HUES6 (cell line): Measurements from ENCODE around the gene KRTAP4-8.
"Not testable (repeated sequence)": the region's sequence is repeated elsewhere in the genome, so short reads cannot be mapped to it uniquely, and the experiment has no call there.

Source experiments
- H3K27ac ChIP-seq: 2 replicates; pipeline ENCODE4 v1.7.0; 2013; ENCODE audit warnings: low read depth, mild to moderate bottlenecking, low read length, inconsistent platforms
- H3K27me3 ChIP-seq: 2 replicates; pipeline ENCODE4 v1.6.1; 2013; ENCODE audit warnings: low read length; ENCODE audit not compliant: control insufficient read depth, insufficient read depth
- H3K36me3 ChIP-seq: 2 replicates; pipeline ENCODE4 v1.6.1; 2013; ENCODE audit warnings: low read length; ENCODE audit not compliant: control insufficient read depth, insufficient read depth
- H3K4me1 ChIP-seq: 2 replicates; pipeline ENCODE4 v1.6.1; 2013; ENCODE audit warnings: low read length; ENCODE audit not compliant: control insufficient read depth, insufficient read depth
- H3K4me3 ChIP-seq: 2 replicates; pipeline ENCODE4 v1.5.1; 2013; ENCODE audit warnings: low read depth, low read length
- H3K9ac ChIP-seq: one replicate; pipeline ENCODE4 v1.6.1; 2013; ENCODE audit warnings: mild to moderate bottlenecking, low read length
- H3K9me3 ChIP-seq: 2 replicates; pipeline ENCODE4 v1.6.1; 2013; ENCODE audit warnings: low read depth, low read length; ENCODE audit not compliant: control insufficient read depth, insufficient read depth

Gene KRTAP4-8

GRCh38 chr17:41060052-41060604 lies 37.8 kb downstream of the KRTAP4-8 start, which contains the start of gene KRTAP2-3:
KRTAP2-3 (minus strand) TSS chr17:41060114; CDS start chr17:41060050, 64 bp downstream.
- H3K9ac ChIP-seq = no peak within 1 kb of the TSS

DNA sequence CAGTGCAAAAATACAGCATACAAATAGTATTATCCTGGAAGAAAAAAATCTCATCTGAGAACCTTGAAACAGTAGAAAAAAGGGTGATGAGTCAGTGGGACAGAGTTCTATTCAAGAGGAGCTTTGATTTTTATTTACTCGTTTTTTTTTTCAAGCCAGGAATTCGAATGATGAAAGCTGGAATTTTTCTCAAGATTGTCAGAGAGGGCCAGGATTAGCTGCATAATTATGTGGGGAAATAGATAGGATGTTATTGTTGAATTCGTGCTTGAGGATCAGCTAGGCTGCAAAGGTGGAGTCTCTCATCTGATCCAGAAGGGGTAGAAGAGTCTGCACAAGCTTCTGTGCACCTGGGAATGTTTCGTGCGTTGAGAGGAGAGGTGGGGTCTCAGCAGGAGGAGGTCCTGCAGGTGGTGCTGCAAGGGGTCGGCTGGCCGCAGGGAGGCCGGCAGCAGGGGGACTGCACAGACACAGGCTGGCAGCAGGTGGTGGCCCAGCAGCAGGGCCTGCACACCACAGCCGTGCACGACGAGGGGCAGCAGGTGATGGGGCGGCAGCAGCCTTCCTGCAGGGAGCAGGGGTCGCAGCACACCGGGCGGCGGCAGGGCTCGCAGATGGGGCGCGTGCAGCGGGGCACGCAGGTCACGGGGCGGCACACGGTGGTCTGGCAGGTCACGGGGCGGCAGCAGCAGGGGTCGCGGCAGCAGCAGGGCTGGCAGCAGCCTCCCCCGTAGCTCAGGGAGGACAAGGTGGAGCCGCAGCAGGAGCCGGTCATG lies 38.5 kb downstream of the KRTAP4-8 start:
- not testable (repeated sequence) for H3K4me1 ChIP-seq, H3K36me3 ChIP-seq, H3K27ac ChIP-seq, H3K4me3 ChIP-seq, H3K9ac ChIP-seq, H3K9me3 ChIP-seq, H3K27me3 ChIP-seq

More at GRCh38 chr17:41060052-41060604, 37.8 kb downstream of the KRTAP4-8 start, which contains the start of gene KRTAP2-3:
- Histone ChIP-seq H3K27me3 (no peaks in the 10 kb centered on the region), H3K27ac (no peak within 1 kb of the TSS), H3K4me3 (no peak within 1 kb of the TSS), H3K4me1 (peaks cover 4% of the 10 kb centered on the region; the same call in 1 of the 2 replicates), H3K9me3 (no peaks in the 10 kb centered on the region; the same call in 1 of the 2 replicates), H3K36me3 (no peaks in the 10 kb centered on the region)

- H3K4me1 ChIP-seq = peaks cover 4% of the 10 kb centered on the region; the same call in 1 of the 2 replicates
- H3K9me3 ChIP-seq = no peaks in the 10 kb centered on the region; the same call in 1 of the 2 replicates
- no peak overlapping the region for H3K9ac ChIP-seq
Observed at GRCh38 chr17:41058741-41059140, 39.2 kb downstream of the KRTAP4-8 start.

DNA sequence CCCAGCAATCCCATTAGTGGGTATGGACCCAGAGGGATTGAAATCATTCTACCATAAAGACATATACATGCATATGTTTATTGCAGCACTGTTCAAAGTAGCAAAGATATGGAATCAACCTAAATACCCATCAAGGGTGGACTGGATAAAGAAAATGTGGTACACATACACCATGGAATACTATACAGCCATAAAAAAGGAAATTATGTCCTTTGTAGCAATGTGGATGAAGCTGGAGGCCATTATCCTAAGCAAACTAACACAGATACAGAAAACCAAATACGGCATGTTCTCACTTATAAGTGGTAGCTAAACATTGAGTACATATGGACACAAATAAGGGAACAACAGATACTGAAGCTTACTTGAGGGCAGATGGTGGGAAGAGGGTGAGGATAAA lies 40.4 kb downstream of the KRTAP4-8 start:
- Histone ChIP-seq H3K27ac (no peak overlapping the region), H3K36me3 (no peaks in the 10 kb centered on the region), H3K9ac (no peak overlapping the region), H3K4me3 (no peak overlapping the region), H3K27me3 (no peaks in the 10 kb centered on the region), H3K4me1 (peaks cover 4% of the 10 kb centered on the region; the same call in 1 of the 2 replicates), H3K9me3 (no peaks in the 10 kb centered on the region; the same call in 1 of the 2 replicates)

More at GRCh38 chr17:41058741-41059140, 39.2 kb downstream of the KRTAP4-8 start:
- H3K27ac ChIP-seq = no peak overlapping the region
- no peaks in the 10 kb centered on the region for H3K27me3 ChIP-seq
- no peak overlapping the region for H3K4me3 ChIP-seq
- H3K36me3 ChIP-seq = no peaks in the 10 kb centered on the region

DNA sequence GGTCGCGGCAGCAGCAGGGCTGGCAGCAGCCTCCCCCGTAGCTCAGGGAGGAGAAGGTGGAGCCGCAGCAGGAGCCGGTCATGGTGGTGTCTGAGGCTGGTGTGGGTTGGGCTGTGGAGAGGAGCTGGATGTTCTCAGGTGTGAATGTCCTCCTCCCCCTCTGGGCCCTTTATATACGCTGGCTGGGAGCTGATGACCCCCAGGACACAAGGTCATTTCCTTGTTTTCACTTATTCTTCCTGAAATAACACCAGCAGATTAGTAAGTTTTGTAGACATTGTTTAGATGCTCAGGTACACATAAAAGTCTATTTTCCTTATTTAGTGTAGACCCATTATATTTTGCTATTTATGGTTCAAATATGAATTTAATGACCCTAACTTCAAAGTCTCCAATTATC lies 42.8 kb downstream of the KRTAP4-8 start, which contains the start of gene KRTAP2-2:
Gene KRTAP2-2 (minus strand): TSS at position 101 of the 400 bp plus-strand sequence. CDS start 19 bp downstream, at position 82.
- not testable (repeated sequence) for H3K9ac ChIP-seq, H3K9me3 ChIP-seq, H3K36me3 ChIP-seq, H3K4me3 ChIP-seq, H3K4me1 ChIP-seq, H3K27ac ChIP-seq, H3K27me3 ChIP-seq

GRCh38 chr17:41054556-41054955 lies 43.4 kb downstream of the KRTAP4-8 start:
- not testable (repeated sequence) for H3K9ac ChIP-seq, H3K36me3 ChIP-seq, H3K27me3 ChIP-seq, H3K27ac ChIP-seq, H3K4me1 ChIP-seq, H3K9me3 ChIP-seq, H3K4me3 ChIP-seq

- no peaks in the 10 kb centered on the region; the same call in 1 of the 2 replicates for H3K4me1 ChIP-seq
- no peaks in the 10 kb centered on the region; the same call in 1 of the 2 replicates for H3K9me3 ChIP-seq
- H3K36me3 ChIP-seq = no peaks in the 10 kb centered on the region
- H3K27ac ChIP-seq = no peak overlapping the region
- H3K27me3 ChIP-seq = no peaks in the 10 kb centered on the region
- no peak overlapping the region for H3K9ac ChIP-seq
- no peak overlapping the region for H3K4me3 ChIP-seq
Observed at GRCh38 chr17:41054025-41054424, 43.9 kb downstream of the KRTAP4-8 start.

DNA sequence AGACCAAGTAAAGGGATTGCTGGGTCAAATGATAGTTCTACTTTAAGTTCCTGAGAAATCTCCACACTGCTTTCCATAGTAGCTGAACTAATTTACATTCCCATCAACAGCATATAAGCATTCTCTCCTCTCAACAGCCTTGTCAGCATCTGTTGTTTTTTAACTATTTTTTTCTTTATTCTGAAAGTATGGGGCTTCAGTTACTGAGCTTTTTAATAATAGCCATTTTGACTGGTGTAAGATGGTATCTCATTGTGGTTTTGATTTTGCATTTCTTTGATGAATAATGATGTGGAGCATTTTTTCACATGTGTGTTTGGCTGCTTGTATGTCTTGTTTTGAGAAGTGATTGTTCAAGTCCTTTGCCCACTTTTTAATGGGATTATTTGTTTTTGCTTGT lies 45.4 kb downstream of the KRTAP4-8 start:
- H3K4me3 ChIP-seq = no peak overlapping the region
- no peaks in the 10 kb centered on the region for H3K36me3 ChIP-seq
- H3K9me3 ChIP-seq = no peaks in the 10 kb centered on the region; the same call in 1 of the 2 replicates
- no peak overlapping the region for H3K27ac ChIP-seq
- H3K27me3 ChIP-seq = no peaks in the 10 kb centered on the region
- H3K4me1 ChIP-seq = peaks cover 2% of the 10 kb centered on the region
- H3K9ac ChIP-seq = no peak overlapping the region

DNA sequence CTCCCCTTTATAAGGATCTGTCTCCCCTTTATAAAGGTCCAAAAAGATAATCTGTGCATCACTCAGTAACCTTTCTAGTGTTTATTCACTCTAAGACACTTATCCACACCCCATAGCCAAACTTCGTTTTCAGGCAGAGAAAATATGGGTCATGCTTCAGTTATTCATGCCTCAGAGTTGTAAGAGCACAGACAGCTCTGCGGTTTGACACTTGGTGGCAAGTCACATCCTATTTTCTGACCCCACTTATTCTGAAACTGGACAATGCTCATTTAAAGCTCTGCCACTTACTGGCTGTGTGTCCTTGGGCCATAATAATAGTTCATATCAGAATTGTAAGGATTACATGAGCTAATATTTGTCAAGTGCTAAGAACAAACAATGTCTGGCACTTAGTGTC lies 48.8 kb downstream of the KRTAP4-8 start:
- Histone ChIP-seq H3K9ac (no peak overlapping the region), H3K4me3 (no peak overlapping the region), H3K4me1 (peaks cover 2% of the 10 kb centered on the region), H3K27me3 (no peaks in the 10 kb centered on the region), H3K36me3 (no peaks in the 10 kb centered on the region), H3K27ac (no peak overlapping the region), H3K9me3 (no peaks in the 10 kb centered on the region)

DNA sequence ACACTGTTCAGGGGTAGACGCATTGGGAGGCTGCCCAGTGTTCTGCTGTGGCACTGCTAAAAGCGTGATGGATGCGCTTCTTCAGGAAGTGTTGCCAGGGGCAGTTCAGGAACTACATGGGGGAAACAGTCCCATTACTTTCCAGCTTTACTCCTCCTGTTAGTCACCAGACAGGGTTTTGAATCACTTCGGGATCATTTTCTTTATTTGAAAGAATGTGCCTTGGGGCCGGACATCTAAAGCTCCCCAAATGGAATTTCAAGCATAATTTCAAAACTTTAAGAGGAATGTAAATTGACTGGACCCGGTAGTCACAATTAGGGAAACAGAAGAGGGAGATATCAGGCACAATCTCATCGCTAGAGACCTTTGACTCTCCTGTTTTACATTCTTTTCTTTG lies 49.5 kb downstream of the KRTAP4-8 start:
- Histone ChIP-seq H3K27ac (no peak overlapping the region), H3K4me1 (peaks cover 2% of the 10 kb centered on the region), H3K9ac (no peak overlapping the region), H3K36me3 (no peaks in the 10 kb centered on the region), H3K9me3 (no peaks in the 10 kb centered on the region), H3K27me3 (no peaks in the 10 kb centered on the region), H3K4me3 (no peak overlapping the region)
